ENCODE measurements around the gene RAB40B.
A peak's percentile ranks its signal among the peaks of the same experiment; 100 is the strongest.

DNA sequence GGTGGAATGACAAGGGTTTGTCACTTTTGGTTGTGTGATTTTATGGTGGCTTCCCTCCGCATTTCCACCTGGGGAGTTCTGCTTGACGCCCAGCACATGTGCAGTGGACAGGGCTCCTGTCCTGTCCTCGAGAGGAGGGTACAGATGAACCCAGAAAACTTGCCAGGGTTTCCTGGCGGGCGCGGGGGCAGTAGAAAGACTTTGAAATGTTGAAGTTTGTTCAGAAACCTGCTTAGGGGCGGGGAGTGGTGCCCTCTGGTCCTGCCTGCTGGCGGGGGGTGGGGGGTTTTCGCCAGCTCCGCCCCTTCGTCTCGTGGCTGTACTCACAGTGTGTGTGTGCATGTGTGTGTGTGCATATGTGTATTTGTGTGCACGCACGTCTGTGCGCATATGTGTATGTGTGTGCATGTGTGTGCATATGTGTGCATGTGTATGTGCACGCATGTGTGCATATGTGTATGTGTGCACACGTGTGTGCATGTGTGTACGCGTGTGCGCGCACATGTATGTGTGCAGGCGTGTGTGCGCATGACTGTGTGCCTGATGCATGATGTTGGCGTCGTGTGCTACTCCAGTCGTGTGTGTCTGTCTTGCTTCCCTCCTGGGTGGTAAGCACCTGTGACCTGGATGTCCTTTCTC, 24.8 kb upstream of the RAB40B start:
- TF ChIP-seq ELF4 (CRISPR knock-in tag; IDR thresholded peaks at IDR 0.05; ENCODE audit: borderline replicate concordance), result no peak
- TF ChIP-seq POLR2A (IDR thresholded peaks at IDR 0.05; ENCODE audit: insufficient read depth in 1 of 2, low read depth in 2 of 2, low read length in 2 of 2), result 0 out of 4 replicates have a peak, but pooled peaks of 1 of the 2 experiments have one; percentile 24
- TF ChIP-seq IKZF4 (CRISPR knock-in tag; IDR thresholded peaks at IDR 0.05; ENCODE audit: borderline replicate concordance, low read depth, not compliant biosample characterization), result no peak
- no peak for TF ChIP-seq ZBTB14 (CRISPR knock-in tag; IDR thresholded peaks at IDR 0.05)
- TF ChIP-seq, protein P1, sequence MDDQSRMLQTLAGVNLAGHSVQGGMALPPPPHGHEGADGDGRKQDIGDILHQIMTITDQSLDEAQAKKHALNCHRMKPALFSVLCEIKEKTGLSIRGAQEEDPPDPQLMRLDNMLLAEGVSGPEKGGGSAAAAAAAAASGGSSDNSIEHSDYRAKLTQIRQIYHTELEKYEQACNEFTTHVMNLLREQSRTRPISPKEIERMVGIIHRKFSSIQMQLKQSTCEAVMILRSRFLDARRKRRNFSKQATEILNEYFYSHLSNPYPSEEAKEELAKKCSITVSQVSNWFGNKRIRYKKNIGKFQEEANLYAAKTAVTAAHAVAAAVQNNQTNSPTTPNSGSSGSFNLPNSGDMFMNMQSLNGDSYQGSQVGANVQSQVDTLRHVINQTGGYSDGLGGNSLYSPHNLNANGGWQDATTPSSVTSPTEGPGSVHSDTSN (CRISPR knock-in tag; IDR thresholded peaks at IDR 0.05; ENCODE audit: borderline replicate concordance), result no peak
- no peak for TF ChIP-seq MXI1 (IDR thresholded peaks at IDR 0.05; ENCODE audit: borderline replicate concordance, low read depth, low read length)
- TF ChIP-seq, protein P2, sequence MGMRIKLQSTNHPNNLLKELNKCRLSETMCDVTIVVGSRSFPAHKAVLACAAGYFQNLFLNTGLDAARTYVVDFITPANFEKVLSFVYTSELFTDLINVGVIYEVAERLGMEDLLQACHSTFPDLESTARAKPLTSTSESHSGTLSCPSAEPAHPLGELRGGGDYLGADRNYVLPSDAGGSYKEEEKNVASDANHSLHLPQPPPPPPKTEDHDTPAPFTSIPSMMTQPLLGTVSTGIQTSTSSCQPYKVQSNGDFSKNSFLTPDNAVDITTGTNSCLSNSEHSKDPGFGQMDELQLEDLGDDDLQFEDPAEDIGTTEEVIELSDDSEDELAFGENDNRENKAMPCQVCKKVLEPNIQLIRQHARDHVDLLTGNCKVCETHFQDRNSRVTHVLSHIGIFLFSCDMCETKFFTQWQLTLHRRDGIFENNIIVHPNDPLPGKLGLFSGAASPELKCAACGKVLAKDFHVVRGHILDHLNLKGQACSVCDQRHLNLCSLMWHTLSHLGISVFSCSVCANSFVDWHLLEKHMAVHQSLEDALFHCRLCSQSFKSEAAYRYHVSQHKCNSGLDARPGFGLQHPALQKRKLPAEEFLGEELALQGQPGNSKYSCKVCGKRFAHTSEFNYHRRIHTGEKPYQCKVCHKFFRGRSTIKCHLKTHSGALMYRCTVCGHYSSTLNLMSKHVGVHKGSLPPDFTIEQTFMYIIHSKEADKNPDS (CRISPR knock-in tag; IDR thresholded peaks at IDR 0.05), result no peak
- no peak for TF ChIP-seq FOXK1 (CRISPR knock-in tag; IDR thresholded peaks at IDR 0.05; ENCODE audit: borderline replicate concordance, low read depth)
- no peak for TF ChIP-seq CTCF (CRISPR knock-in tag; IDR thresholded peaks at IDR 0.05)
- no peak for TF ChIP-seq SP4 (CRISPR knock-in tag; IDR thresholded peaks at IDR 0.05)
- TF ChIP-seq, protein P3, sequence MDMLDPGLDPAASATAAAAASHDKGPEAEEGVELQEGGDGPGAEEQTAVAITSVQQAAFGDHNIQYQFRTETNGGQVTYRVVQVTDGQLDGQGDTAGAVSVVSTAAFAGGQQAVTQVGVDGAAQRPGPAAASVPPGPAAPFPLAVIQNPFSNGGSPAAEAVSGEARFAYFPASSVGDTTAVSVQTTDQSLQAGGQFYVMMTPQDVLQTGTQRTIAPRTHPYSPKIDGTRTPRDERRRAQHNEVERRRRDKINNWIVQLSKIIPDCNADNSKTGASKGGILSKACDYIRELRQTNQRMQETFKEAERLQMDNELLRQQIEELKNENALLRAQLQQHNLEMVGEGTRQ (IDR thresholded peaks at IDR 0.05; ENCODE audit: low read depth, low read length), result no peak
- TF ChIP-seq, protein P3 (CRISPR knock-in tag; IDR thresholded peaks at IDR 0.05; ENCODE audit: borderline replicate concordance), result no peak
- no peak for TF ChIP-seq TAF1 (CRISPR knock-in tag; IDR thresholded peaks at IDR 0.05)
- TF ChIP-seq, protein P4, sequence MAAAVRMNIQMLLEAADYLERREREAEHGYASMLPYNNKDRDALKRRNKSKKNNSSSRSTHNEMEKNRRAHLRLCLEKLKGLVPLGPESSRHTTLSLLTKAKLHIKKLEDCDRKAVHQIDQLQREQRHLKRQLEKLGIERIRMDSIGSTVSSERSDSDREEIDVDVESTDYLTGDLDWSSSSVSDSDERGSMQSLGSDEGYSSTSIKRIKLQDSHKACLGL (CRISPR knock-in tag; IDR thresholded peaks at IDR 0.05), result no peak
- TF ChIP-seq ZNF724P (CRISPR knock-in tag; IDR thresholded peaks at IDR 0.05; ENCODE audit: borderline replicate concordance), result no peak
